Activated T-helper 17 cell treated with anti-CD3 and anti-CD28 coated beads, Interleukin-2, amount 50 U/mL, for 72 hours (primary cell): Measurements from ENCODE around the gene AMOTL2. TPM values are rescaled to one million over a fixed set of nuclear protein-coding genes. Genes with fewer than 3 reads are reported as not detected.

ENCODE experiments used
- ATAC-seq: fragments of 150-1000 bp; cut with Tn5 transposase; replicated peaks from 2 replicates; pipeline ENCODE4 v1.10.0; 2021; ENCODE audit warnings: mild to moderate bottlenecking, moderate library complexity
- H3K27ac Mint-ChIP-seq: one replicate; pipeline ENCODE4 v1.8.0; 2022; ENCODE audit warnings: mixed read lengths
- H3K27me3 Mint-ChIP-seq: one replicate; pipeline ENCODE4 v1.8.0; 2022; ENCODE audit warnings: mixed read lengths
- H3K36me3 Mint-ChIP-seq: one replicate; pipeline ENCODE4 v1.8.0; 2022; ENCODE audit warnings: low read depth, mild to moderate bottlenecking, mixed read lengths
- H3K4me1 Mint-ChIP-seq: one replicate; pipeline ENCODE4 v1.8.0; 2022; ENCODE audit warnings: mixed read lengths
- H3K4me3 Mint-ChIP-seq: one replicate; pipeline ENCODE4 v1.8.0; 2022; ENCODE audit warnings: mild to moderate bottlenecking, mixed read lengths
- H3K9me3 Mint-ChIP-seq: one replicate; pipeline ENCODE4 v1.8.0; 2022; ENCODE audit warnings: mixed read lengths
- total RNA-seq, 2 donors: library from RNA; stranded (reverse); gene quantifications; one replicate each; pipeline ENCODE4 v1.2.3, GENCODE V29; 2022

The AMOTL2 gene
- total RNA-seq, 2 donors from 2014 or later: not detected

DNA sequence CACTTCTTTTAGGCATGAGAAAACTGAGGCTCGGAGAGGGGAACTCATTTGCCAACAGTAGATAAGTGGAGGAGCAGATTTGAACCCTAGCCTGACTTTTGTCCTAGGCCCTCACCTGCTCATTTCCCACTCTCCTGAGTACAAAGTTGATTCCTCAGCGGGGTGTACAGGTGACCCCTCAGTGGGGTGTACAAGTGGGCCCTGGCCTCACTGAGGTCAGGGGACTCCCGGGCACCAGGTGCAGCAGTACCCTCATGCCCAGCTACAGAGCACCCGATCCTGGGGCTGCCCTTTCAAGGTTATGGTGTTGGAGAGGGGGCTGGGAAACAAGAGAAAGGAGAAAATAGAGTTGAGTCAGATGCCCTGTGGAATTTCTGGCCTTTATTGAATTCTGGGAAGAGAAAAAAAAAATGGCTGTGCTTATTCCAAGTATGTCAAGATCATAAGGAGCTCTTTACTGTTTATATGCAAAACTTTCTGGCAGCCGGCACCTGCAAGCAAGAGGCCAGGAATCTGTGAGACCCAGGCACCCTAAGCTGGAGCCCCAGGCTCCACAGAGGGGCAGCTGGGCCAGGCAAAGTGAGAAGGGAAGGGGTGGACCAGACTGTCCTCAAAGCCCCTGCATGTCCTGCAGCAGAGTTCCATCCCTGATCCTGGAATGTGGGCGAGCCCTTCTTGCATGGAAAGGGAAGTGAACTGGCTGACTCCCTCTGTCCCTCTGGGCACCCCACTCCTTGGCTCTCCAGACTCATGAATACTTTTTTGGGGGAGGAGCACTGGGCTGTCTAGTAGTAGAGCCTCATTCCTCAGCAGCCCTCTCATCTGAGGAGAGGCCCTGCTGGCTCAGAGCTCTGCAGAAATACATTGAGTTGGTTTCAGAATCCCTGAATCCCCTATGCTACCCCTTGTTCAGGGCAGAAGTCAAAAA is 43.1 kb downstream of the AMOTL2 start:
- H3K27me3 Mint-ChIP-seq: peaks cover 4% of the 10 kb centered on the region
- no peak for ATAC-seq
- H3K4me3 Mint-ChIP-seq: no peak overlapping the region
- H3K4me1 Mint-ChIP-seq: no peaks in the 10 kb centered on the region
- H3K9me3 Mint-ChIP-seq: no peaks in the 10 kb centered on the region
- H3K36me3 Mint-ChIP-seq: no peaks in the 10 kb centered on the region
- H3K27ac Mint-ChIP-seq: no peak overlapping the region

DNA sequence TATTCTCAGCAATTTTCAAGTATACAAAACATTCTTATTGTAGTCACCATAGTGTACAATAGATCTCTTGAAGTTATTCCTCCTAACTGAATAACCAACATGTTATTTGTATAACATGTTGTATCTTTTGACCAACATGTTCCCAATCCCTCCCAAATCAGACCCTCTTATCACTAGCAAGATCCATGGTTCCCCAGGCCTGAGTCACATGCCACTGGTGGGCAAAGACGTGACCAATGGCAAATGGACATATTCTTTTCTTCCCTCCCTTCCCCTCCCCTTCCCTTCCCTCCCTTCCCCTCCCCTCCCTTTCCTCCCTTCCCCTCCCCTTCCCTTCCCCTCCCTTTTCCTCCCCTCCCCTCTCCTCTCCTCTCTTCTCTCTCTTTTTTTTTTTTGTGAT is 45.4 kb downstream of the AMOTL2 start:
- Mint-ChIP-seq H3K4me1 (no peaks in the 10 kb centered on the region), H3K4me3 (no peak overlapping the region), H3K27ac (no peak overlapping the region), H3K9me3 (no peaks in the 10 kb centered on the region), H3K27me3 (peaks cover 7% of the 10 kb centered on the region), H3K36me3 (no peaks in the 10 kb centered on the region)
- ATAC-seq: no peak

DNA sequence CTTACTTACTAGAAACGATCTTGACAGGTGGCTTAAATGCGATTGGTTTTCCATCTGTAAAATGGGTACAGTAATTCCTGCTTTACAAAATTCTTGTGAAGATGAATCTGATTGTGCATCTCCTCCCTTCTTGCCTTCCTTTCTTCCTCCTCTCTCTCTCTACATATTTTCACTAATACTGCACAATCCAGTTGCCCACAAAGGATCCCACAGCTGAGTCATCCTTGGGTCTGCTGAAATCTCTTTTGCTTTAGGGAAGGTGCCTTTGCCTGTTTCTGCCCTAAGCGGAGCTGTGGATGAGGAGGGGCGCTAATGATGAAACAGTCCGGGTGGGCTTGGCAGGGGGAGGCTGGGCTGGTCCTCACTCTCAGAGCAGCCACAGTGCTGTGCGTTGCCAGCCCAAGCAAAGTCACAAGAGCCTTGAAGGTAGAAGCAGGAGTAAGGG is 46.1 kb downstream of the AMOTL2 start:
- no peaks in the 10 kb centered on the region for H3K36me3 Mint-ChIP-seq
- no peak for ATAC-seq
- H3K9me3 Mint-ChIP-seq: no peaks in the 10 kb centered on the region
- H3K27me3 Mint-ChIP-seq: peaks cover 8% of the 10 kb centered on the region
- H3K4me1 Mint-ChIP-seq: no peaks in the 10 kb centered on the region
- H3K4me3 Mint-ChIP-seq: no peak overlapping the region
- no peak overlapping the region for H3K27ac Mint-ChIP-seq

GRCh38 chr3:134327594-134327975 is 46.7 kb downstream of the AMOTL2 start:
- H3K9me3 Mint-ChIP-seq: no peaks in the 10 kb centered on the region
- H3K4me3 Mint-ChIP-seq: no peak overlapping the region
- no peaks in the 10 kb centered on the region for H3K36me3 Mint-ChIP-seq
- H3K27ac Mint-ChIP-seq: no peak overlapping the region
- H3K27me3 Mint-ChIP-seq: peaks cover 12% of the 10 kb centered on the region
- no peak for ATAC-seq
- no peaks in the 10 kb centered on the region for H3K4me1 Mint-ChIP-seq

DNA sequence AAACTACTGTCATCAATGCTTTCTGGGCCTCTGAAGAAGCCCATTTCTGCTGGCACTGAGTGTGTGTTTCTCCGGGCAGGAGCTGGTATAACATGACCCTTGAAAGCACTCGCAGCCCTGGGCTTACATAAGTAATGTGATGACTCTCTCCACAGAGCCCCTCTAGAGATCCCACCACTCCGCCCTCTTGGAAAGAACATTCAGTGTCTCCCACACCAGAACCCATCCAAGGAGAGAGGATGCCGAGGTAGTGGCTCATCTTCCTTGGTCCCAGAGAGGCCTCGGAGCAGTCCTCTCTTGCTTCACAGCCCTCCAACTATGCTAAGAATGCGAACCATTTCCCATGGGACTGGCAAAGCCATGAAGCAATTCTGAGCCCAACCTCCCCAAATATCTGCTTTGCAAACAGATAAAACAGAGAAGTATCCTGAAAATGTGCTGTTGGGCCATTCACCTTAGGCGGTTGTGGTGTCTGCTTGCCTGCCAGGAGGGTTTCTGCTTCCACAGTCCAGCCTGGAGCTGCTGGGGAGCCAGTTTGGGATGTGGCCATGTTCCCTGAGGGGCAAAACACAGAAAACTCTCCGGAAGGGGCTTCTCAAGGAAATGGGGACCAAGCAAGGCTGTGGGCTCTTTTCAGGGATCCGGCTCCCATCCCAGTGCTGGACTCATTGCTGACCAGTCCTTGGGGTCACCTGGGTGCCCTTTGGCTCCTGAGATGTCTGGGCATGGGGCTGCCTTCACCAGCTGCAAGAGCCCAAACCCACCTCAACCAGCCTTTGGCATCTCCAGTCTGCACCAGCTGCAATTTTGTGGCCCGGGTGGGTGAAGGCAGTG is 47.3 kb downstream of the AMOTL2 start:
- Mint-ChIP-seq H3K9me3 (no peaks in the 10 kb centered on the region), H3K27me3 (peaks cover 12% of the 10 kb centered on the region), H3K36me3 (no peaks in the 10 kb centered on the region), H3K4me3 (no peak overlapping the region), H3K4me1 (no peaks in the 10 kb centered on the region), H3K27ac (no peak overlapping the region)
- no peak for ATAC-seq

DNA sequence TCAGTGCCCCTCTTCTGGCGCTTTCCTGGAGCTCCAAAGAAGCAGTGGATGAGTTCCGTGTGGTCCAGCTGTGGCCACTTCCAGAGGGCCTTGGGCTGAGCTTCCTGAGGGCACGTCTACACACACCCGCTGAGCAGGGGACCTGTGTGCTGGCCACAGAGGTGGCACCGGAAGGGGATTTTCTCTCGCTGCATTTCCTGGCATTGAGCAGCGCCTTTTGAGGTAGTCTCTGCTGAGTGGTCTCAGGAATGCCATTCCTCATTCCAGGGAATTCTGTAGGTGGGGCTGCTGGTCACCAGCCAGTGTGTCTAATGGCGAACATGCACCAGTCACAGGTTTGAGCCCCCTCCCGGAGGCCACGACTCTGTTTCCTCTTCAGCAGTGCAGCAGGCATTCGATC is 48.1 kb downstream of the AMOTL2 start:
- Mint-ChIP-seq H3K36me3 (no peaks in the 10 kb centered on the region), H3K27ac (no peak overlapping the region), H3K27me3 (peaks cover 12% of the 10 kb centered on the region), H3K4me1 (no peaks in the 10 kb centered on the region), H3K4me3 (no peak overlapping the region), H3K9me3 (no peaks in the 10 kb centered on the region)
- no peak for ATAC-seq

GRCh38 chr3:134325706-134326105 is 48.5 kb downstream of the AMOTL2 start:
- Mint-ChIP-seq H3K27ac (no peak overlapping the region), H3K9me3 (no peaks in the 10 kb centered on the region), H3K36me3 (no peaks in the 10 kb centered on the region), H3K27me3 (peaks cover 12% of the 10 kb centered on the region), H3K4me3 (no peak overlapping the region), H3K4me1 (no peaks in the 10 kb centered on the region)
- ATAC-seq: no peak

GRCh38 chr3:134325061-134325705 is 49.1 kb downstream of the AMOTL2 start:
- peaks cover 12% of the 10 kb centered on the region for H3K27me3 Mint-ChIP-seq
- no peaks in the 10 kb centered on the region for H3K9me3 Mint-ChIP-seq
- no peaks in the 10 kb centered on the region for H3K4me1 Mint-ChIP-seq
- H3K36me3 Mint-ChIP-seq: no peaks in the 10 kb centered on the region
- ATAC-seq: no peak
- H3K27ac Mint-ChIP-seq: no peak overlapping the region
- H3K4me3 Mint-ChIP-seq: no peak overlapping the region

- Mint-ChIP-seq H3K4me1 (no peaks in the 10 kb centered on the region), H3K9me3 (no peaks in the 10 kb centered on the region), H3K27ac (no peak overlapping the region), H3K27me3 (peaks cover 12% of the 10 kb centered on the region), H3K4me3 (no peak overlapping the region), H3K36me3 (no peaks in the 10 kb centered on the region)
- ATAC-seq: no peak
Observed at GRCh38 chr3:134323966-134324962, 50.0 kb downstream of the AMOTL2 start.

DNA sequence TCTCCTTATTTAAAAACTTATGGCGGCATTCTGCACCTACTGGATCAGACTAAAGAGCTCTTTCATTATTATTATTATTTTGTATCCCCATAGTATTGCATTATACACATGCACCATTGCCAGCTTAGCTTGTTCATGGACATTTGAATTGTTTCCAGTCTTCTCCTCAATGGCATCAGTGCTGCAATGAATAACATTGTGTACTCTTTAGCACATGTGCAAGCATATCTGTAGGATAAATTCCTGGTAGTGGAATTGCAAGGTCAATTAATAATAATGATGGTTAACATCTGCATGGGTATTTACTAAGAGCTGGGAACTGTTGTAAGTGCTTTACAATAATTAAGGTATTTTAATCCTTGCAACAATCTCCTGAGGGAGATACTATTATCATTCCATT is 52.0 kb downstream of the AMOTL2 start:
- Mint-ChIP-seq H3K27me3 (peaks cover 9% of the 10 kb centered on the region), H3K4me1 (no peaks in the 10 kb centered on the region), H3K27ac (no peak overlapping the region), H3K9me3 (no peaks in the 10 kb centered on the region), H3K36me3 (no peaks in the 10 kb centered on the region), H3K4me3 (no peak overlapping the region)
- ATAC-seq: no peak

- peak; percentile 32 for ATAC-seq
- H3K4me3 Mint-ChIP-seq: no peak overlapping the region
Observed at GRCh38 chr3:134320749-134321148, 53.5 kb downstream of the AMOTL2 start.

GRCh38 chr3:134319931-134320330 is 54.3 kb downstream of the AMOTL2 start:
- Mint-ChIP-seq H3K27ac (no peak overlapping the region), H3K27me3 (peaks cover 10% of the 10 kb centered on the region), H3K36me3 (no peaks in the 10 kb centered on the region), H3K4me3 (no peak overlapping the region), H3K4me1 (no peaks in the 10 kb centered on the region), H3K9me3 (no peaks in the 10 kb centered on the region)
- ATAC-seq: no peak

More at GRCh38 chr3:134320749-134321148, 53.5 kb downstream of the AMOTL2 start:
- H3K27ac Mint-ChIP-seq: no peak overlapping the region
- no peaks in the 10 kb centered on the region for H3K9me3 Mint-ChIP-seq
- H3K36me3 Mint-ChIP-seq: no peaks in the 10 kb centered on the region
- peaks cover 12% of the 10 kb centered on the region for H3K27me3 Mint-ChIP-seq
- H3K4me1 Mint-ChIP-seq: no peaks in the 10 kb centered on the region

DNA sequence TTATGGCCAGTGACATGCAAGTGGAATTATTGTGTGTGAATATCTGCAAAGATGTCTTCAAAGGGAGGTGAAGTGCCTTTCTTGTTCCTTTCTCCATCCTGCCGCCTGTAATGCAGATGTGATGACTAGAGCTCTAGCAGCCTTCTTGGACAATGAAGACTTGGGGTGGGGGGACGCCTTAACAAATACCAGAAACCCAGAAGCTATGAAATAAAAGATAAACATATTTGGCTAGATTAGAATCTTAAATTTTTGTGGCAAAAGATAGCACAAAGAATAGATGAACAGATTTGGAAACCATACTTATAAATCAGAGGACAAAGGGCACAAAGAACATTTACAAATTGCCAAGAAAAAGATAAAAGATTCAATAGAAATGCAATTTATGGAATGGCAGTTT is 56.1 kb downstream of the AMOTL2 start:
- no peaks in the 10 kb centered on the region for H3K4me1 Mint-ChIP-seq
- no peaks in the 10 kb centered on the region for H3K36me3 Mint-ChIP-seq
- H3K9me3 Mint-ChIP-seq: no peaks in the 10 kb centered on the region
- H3K27ac Mint-ChIP-seq: no peak overlapping the region
- no peak overlapping the region for H3K4me3 Mint-ChIP-seq
- peaks cover 20% of the 10 kb centered on the region for H3K27me3 Mint-ChIP-seq
- no peak for ATAC-seq
